ENCODE measurements around the gene TBC1D16.

TBC1D16 gene

GRCh38 chr17:80067393-80067986 lies 31.8 kb upstream of the TBC1D16 start:
- Histone ChIP-seq H3K27me3 (ENCODE audit: control insufficient read depth, insufficient read depth, low read length) (no peaks in the 10 kb centered on the region), H3K9me3 (ENCODE audit: control insufficient read depth, insufficient read depth, low read depth, low read length) (no peaks in the 10 kb centered on the region), H3K36me3 (ENCODE audit: control insufficient read depth, insufficient read depth, low read length) (no peaks in the 10 kb centered on the region), H3K27ac (ENCODE audit: low read depth, low read length) (no peak overlapping the region), H3K4me3 (ENCODE audit: low read depth, low read length) (no peak overlapping the region), H3K4me1 (ENCODE audit: control insufficient read depth, insufficient read depth, low read length) (peaks cover 20% of the 10 kb centered on the region), H3K9ac (ENCODE audit: low read length) (no peak overlapping the region)

DNA sequence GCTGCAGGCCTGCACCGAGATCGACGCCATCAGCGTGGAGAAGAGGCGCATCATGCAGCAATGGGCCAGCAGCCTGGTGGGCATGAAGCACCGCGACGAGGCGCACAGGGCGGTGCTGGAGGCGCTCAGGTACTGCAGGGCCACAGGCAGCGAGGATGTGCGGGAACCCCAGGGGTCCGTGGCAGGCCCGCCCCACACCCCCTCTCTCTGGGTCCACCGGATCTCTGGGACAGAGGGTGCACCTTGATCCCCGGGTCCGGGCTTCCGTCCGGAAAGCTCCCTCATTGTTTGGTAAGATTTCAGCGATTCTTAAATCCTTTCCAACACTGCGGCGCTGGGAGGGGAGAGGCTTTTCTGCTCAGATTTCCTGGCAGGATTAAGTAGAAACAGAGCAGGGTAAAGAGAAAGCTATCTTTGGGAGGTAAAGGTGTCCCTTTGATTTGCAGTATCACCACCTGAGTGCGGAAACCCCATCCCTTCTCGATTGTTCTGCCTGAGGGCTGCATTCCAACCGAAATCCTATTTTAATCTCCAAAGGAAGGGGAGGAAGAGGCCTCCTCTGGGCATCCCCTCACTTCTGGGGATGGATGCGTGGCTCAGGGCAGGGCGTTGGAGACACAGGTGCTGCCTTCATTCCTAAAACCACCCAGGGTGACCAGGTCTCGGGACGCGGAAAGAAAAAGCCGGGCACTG lies 30.0 kb upstream of the TBC1D16 start:
- no peaks in the 10 kb centered on the region for H3K9me3 ChIP-seq (ENCODE audit: control insufficient read depth, insufficient read depth, low read depth, low read length)
- H3K4me3 ChIP-seq (ENCODE audit: low read depth, low read length) = no peak overlapping the region
- no peak overlapping the region for H3K27ac ChIP-seq (ENCODE audit: low read depth, low read length)
- H3K27me3 ChIP-seq (ENCODE audit: control insufficient read depth, insufficient read depth, low read length) = no peaks in the 10 kb centered on the region
- no peak overlapping the region for H3K9ac ChIP-seq (ENCODE audit: low read length)
- peaks cover 20% of the 10 kb centered on the region for H3K4me1 ChIP-seq (ENCODE audit: control insufficient read depth, insufficient read depth, low read length)
- H3K36me3 ChIP-seq (ENCODE audit: control insufficient read depth, insufficient read depth, low read length) = no peaks in the 10 kb centered on the region

GRCh38 chr17:80064696-80065095 lies 29.0 kb upstream of the TBC1D16 start:
- Histone ChIP-seq H3K36me3 (ENCODE audit: control insufficient read depth, insufficient read depth, low read length) (no peaks in the 10 kb centered on the region), H3K27me3 (ENCODE audit: control insufficient read depth, insufficient read depth, low read length) (no peaks in the 10 kb centered on the region), H3K27ac (ENCODE audit: low read depth, low read length) (no peak overlapping the region), H3K4me3 (ENCODE audit: low read depth, low read length) (no peak overlapping the region), H3K9ac (ENCODE audit: low read length) (no peak overlapping the region), H3K4me1 (ENCODE audit: control insufficient read depth, insufficient read depth, low read length) (peaks cover 20% of the 10 kb centered on the region), H3K9me3 (ENCODE audit: control insufficient read depth, insufficient read depth, low read depth, low read length) (no peaks in the 10 kb centered on the region)

DNA sequence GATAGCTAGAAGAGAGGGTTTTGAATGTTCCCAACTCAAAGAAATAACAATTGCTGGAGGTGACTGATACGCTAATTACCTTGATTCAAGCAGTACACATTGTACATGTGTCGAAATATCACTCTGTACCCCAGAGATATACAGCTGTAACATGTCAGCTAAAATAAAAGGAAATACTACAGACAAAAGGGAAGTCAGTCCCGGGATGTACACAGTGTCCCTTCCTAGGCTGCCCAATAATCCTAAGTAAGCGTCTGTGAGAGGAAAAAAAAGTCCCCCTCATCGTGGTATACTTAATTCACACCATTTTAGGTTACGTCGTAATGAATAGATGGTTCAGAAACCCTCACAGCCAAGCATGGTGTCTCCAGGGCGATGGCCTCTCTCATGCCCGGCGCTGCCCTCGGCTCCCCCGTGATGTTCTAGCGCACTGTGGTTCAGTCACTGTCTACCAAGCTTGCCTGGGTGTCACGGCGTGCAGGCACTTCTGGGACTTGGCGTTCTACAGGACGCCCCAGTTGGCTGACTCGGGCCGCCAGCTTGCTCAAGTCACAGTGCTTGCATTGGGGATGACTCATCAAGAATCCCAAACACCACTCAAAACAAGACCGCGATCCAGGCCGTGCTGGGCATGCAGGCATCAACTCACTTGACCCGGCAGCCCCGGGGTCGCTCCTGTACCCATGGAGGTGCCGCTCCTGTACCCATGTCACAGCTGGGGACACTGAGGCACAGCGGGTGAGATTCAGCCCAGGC lies 28.3 kb upstream of the TBC1D16 start:
- Histone ChIP-seq H3K4me1 (ENCODE audit: control insufficient read depth, insufficient read depth, low read length) (peaks cover 20% of the 10 kb centered on the region), H3K27me3 (ENCODE audit: control insufficient read depth, insufficient read depth, low read length) (no peaks in the 10 kb centered on the region), H3K27ac (ENCODE audit: low read depth, low read length) (no peak overlapping the region), H3K36me3 (ENCODE audit: control insufficient read depth, insufficient read depth, low read length) (no peaks in the 10 kb centered on the region), H3K9me3 (ENCODE audit: control insufficient read depth, insufficient read depth, low read depth, low read length) (no peaks in the 10 kb centered on the region), H3K9ac (ENCODE audit: low read length) (no peak overlapping the region), H3K4me3 (ENCODE audit: low read depth, low read length) (no peak overlapping the region)

DNA sequence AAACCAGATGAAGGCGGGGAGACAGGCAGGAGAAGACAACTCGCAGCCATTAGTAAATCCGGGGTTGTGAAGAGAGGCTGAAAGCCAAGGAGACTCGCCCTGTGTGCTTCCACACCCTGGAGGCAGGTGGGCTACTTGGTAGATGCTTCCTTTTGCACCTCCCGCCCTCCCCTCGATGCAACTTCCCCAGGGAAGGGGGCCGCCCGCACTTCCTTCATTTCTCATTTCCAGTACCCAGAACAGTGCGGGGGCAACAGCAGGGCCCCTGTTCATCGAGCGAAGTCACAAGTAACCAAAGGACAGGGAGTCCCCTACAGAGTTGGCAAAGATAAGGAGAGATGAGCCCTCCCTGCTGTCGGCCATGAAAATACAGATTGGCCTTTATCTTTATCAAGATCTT lies 25.7 kb upstream of the TBC1D16 start:
- H3K4me3 ChIP-seq (ENCODE audit: low read depth, low read length) = no peak overlapping the region
- H3K9ac ChIP-seq (ENCODE audit: low read length) = no peak overlapping the region
- H3K27ac ChIP-seq (ENCODE audit: low read depth, low read length) = no peak overlapping the region
- H3K36me3 ChIP-seq (ENCODE audit: control insufficient read depth, insufficient read depth, low read length) = peaks cover 2% of the 10 kb centered on the region; the same call in 1 of the 2 replicates
- H3K9me3 ChIP-seq (ENCODE audit: control insufficient read depth, insufficient read depth, low read depth, low read length) = no peaks in the 10 kb centered on the region
- peaks cover 20% of the 10 kb centered on the region for H3K4me1 ChIP-seq (ENCODE audit: control insufficient read depth, insufficient read depth, low read length)
- H3K27me3 ChIP-seq (ENCODE audit: control insufficient read depth, insufficient read depth, low read length) = no peaks in the 10 kb centered on the region

DNA sequence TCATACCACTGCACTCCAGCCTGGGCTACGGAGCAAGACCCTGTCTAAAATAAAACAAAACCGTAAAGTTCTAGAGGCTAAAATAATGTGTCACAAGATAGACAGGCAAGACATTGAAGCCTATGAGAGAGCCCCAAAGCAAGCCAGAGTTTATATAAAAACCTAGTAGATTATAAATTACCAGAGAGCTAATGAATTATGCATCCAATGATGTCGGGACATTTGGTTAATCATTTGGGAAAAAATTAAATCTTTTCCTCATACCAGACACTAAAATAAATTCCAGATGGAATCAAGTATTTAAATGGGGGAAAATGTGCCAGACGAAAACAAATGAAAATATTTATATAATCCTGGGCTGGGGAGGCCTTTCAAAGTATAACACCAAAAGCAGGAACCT lies 25.0 kb upstream of the TBC1D16 start:
- H3K27me3 ChIP-seq (ENCODE audit: control insufficient read depth, insufficient read depth, low read length) = no peaks in the 10 kb centered on the region

GRCh38 chr17:80058311-80058955 lies 22.8 kb upstream of the TBC1D16 start:
- no peak overlapping the region for H3K4me3 ChIP-seq (ENCODE audit: low read depth, low read length)
- no peak overlapping the region for H3K27ac ChIP-seq (ENCODE audit: low read depth, low read length)
- H3K4me1 ChIP-seq (ENCODE audit: control insufficient read depth, insufficient read depth, low read length) = peaks cover 6% of the 10 kb centered on the region
- peaks cover 2% of the 10 kb centered on the region; the same call in 1 of the 2 replicates for H3K36me3 ChIP-seq (ENCODE audit: control insufficient read depth, insufficient read depth, low read length)
- no peaks in the 10 kb centered on the region for H3K9me3 ChIP-seq (ENCODE audit: control insufficient read depth, insufficient read depth, low read depth, low read length)
- no peaks in the 10 kb centered on the region for H3K27me3 ChIP-seq (ENCODE audit: control insufficient read depth, insufficient read depth, low read length)
- no peak overlapping the region for H3K9ac ChIP-seq (ENCODE audit: low read length)

More for the DNA sequence above, 25.0 kb upstream of the TBC1D16 start:
- Histone ChIP-seq H3K9ac (ENCODE audit: low read length) (no peak overlapping the region), H3K27ac (ENCODE audit: low read depth, low read length) (no peak overlapping the region), H3K9me3 (ENCODE audit: control insufficient read depth, insufficient read depth, low read depth, low read length) (no peaks in the 10 kb centered on the region), H3K4me1 (ENCODE audit: control insufficient read depth, insufficient read depth, low read length) (peaks cover 15% of the 10 kb centered on the region), H3K4me3 (ENCODE audit: low read depth, low read length) (no peak overlapping the region), H3K36me3 (ENCODE audit: control insufficient read depth, insufficient read depth, low read length) (peaks cover 2% of the 10 kb centered on the region; the same call in 1 of the 2 replicates)

- Histone ChIP-seq H3K27ac (ENCODE audit: low read depth, low read length) (no peak overlapping the region), H3K9me3 (ENCODE audit: control insufficient read depth, insufficient read depth, low read depth, low read length) (no peaks in the 10 kb centered on the region), H3K4me3 (ENCODE audit: low read depth, low read length) (no peak overlapping the region), H3K4me1 (ENCODE audit: control insufficient read depth, insufficient read depth, low read length) (peaks cover 6% of the 10 kb centered on the region), H3K27me3 (ENCODE audit: control insufficient read depth, insufficient read depth, low read length) (no peaks in the 10 kb centered on the region), H3K36me3 (ENCODE audit: control insufficient read depth, insufficient read depth, low read length) (peaks cover 2% of the 10 kb centered on the region; the same call in 1 of the 2 replicates), H3K9ac (ENCODE audit: low read length) (no peak overlapping the region)
These were observed 19.9 kb upstream of the TBC1D16 start for GRCh38 chr17:80055597-80055996.

DNA sequence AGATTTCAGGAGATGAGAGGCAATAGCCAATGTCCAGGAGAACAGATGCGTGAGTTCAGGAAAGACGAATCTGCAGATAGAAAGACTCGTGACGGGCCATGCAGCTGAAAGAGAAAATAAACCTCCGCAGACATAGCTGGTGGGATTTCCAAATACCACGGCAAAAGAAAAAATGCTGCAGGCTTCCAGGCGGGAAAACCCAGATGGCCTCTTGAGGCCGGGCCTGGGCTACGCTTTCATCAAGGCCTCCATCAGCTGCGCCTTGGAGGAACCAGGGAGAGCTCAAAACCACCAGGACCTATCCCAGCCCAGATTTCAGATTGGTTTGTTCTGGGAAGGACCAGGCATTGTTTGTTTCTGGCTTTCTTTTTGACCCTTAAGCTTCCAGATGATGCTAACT lies 17.4 kb upstream of the TBC1D16 start:
- no peaks in the 10 kb centered on the region for H3K27me3 ChIP-seq (ENCODE audit: control insufficient read depth, insufficient read depth, low read length)

GRCh38 chr17:80051681-80052080 lies 16.0 kb upstream of the TBC1D16 start:
- H3K27ac ChIP-seq (ENCODE audit: low read depth, low read length) = no peak overlapping the region
- H3K27me3 ChIP-seq (ENCODE audit: control insufficient read depth, insufficient read depth, low read length) = no peaks in the 10 kb centered on the region
- H3K9ac ChIP-seq (ENCODE audit: low read length) = no peak overlapping the region
- H3K9me3 ChIP-seq (ENCODE audit: control insufficient read depth, insufficient read depth, low read depth, low read length) = no peaks in the 10 kb centered on the region
- H3K4me3 ChIP-seq (ENCODE audit: low read depth, low read length) = no peak overlapping the region
- H3K36me3 ChIP-seq (ENCODE audit: control insufficient read depth, insufficient read depth, low read length) = 0 out of 2 replicates have a peak, but pooled peaks cover 3% of the 10 kb centered on the region
- H3K4me1 ChIP-seq (ENCODE audit: control insufficient read depth, insufficient read depth, low read length) = peaks cover 6% of the 10 kb centered on the region

More for the DNA sequence above, 17.4 kb upstream of the TBC1D16 start:
- H3K27ac ChIP-seq (ENCODE audit: low read depth, low read length) = no peak overlapping the region
- no peak overlapping the region for H3K9ac ChIP-seq (ENCODE audit: low read length)
- H3K36me3 ChIP-seq (ENCODE audit: control insufficient read depth, insufficient read depth, low read length) = 0 out of 2 replicates have a peak, but pooled peaks cover 3% of the 10 kb centered on the region
- H3K4me1 ChIP-seq (ENCODE audit: control insufficient read depth, insufficient read depth, low read length) = peaks cover 6% of the 10 kb centered on the region
- H3K9me3 ChIP-seq (ENCODE audit: control insufficient read depth, insufficient read depth, low read depth, low read length) = no peaks in the 10 kb centered on the region
- no peak overlapping the region for H3K4me3 ChIP-seq (ENCODE audit: low read depth, low read length)
